Progenitor cell of endocrine pancreas (in vitro differentiated cells): Measurements from ENCODE around the gene SIRPD. TPM values are rescaled to one million over a fixed set of nuclear protein-coding genes. Genes with fewer than 3 reads are reported as not detected.

Experiments used
- DNase-seq: peaks from one replicate; pipeline ENCODE4 v3.0.0; 2021; ENCODE audit warnings: low spot score; ENCODE audit not compliant: unreplicated experiment
- H3K27ac Mint-ChIP-seq: 2 replicates; pipeline ENCODE4 v1.8.0; 2021; ENCODE audit warnings: mild to moderate bottlenecking, moderate library complexity, mixed read lengths
- H3K27me3 Mint-ChIP-seq: 2 replicates; pipeline ENCODE4 v1.8.0; 2021; ENCODE audit warnings: mixed read lengths
- H3K36me3 Mint-ChIP-seq: 2 replicates; pipeline ENCODE4 v1.8.0; 2022; ENCODE audit warnings: mixed read lengths; ENCODE audit not compliant: insufficient read depth
- H3K4me1 Mint-ChIP-seq: 2 replicates; pipeline ENCODE4 v1.8.0; 2021; ENCODE audit warnings: low read depth, mixed read lengths
- H3K4me3 Mint-ChIP-seq: 2 replicates; pipeline ENCODE4 v1.8.0; 2021; ENCODE audit warnings: low read depth, mild to moderate bottlenecking, moderate library complexity, mixed read lengths
- H3K9me3 Mint-ChIP-seq: 2 replicates; pipeline ENCODE4 v1.8.0; 2021; ENCODE audit warnings: low read depth, mixed read lengths
- total RNA-seq: library from RNA; stranded (reverse); gene quantifications from 2 replicates; pipeline ENCODE4 v1.2.1, GENCODE V29; 2021
- TF ChIP-seq, protein P1 (sequence below): fragments of 200-600 bp; sonication (generic); IDR thresholded peaks from one replicate; pipeline ENCODE4 v1.5.0; 2021; ENCODE audit warnings: antibody characterized with exemption, mild to moderate bottlenecking; ENCODE audit not compliant: unreplicated experiment

SIRPD gene
- total RNA-seq, 1 donor from 2014 or later: not detected

GRCh38 chr20:1528811-1529210, 28.7 kb downstream of the SIRPD start:
- Mint-ChIP-seq H3K4me1 (no peaks in the 10 kb centered on the region), H3K9me3 (peaks cover 7% of the 10 kb centered on the region), H3K4me3 (no peak overlapping the region), H3K27me3 (peaks cover 9% of the 10 kb centered on the region), H3K27ac (no peak overlapping the region), H3K36me3 (no peaks in the 10 kb centered on the region)
- TF ChIP-seq, protein P1, sequence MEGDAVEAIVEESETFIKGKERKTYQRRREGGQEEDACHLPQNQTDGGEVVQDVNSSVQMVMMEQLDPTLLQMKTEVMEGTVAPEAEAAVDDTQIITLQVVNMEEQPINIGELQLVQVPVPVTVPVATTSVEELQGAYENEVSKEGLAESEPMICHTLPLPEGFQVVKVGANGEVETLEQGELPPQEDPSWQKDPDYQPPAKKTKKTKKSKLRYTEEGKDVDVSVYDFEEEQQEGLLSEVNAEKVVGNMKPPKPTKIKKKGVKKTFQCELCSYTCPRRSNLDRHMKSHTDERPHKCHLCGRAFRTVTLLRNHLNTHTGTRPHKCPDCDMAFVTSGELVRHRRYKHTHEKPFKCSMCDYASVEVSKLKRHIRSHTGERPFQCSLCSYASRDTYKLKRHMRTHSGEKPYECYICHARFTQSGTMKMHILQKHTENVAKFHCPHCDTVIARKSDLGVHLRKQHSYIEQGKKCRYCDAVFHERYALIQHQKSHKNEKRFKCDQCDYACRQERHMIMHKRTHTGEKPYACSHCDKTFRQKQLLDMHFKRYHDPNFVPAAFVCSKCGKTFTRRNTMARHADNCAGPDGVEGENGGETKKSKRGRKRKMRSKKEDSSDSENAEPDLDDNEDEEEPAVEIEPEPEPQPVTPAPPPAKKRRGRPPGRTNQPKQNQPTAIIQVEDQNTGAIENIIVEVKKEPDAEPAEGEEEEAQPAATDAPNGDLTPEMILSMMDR: no peak
- DNase-seq: no peak

- TF ChIP-seq, protein P1: no peak
- Mint-ChIP-seq H3K27me3 (peaks cover 9% of the 10 kb centered on the region), H3K36me3 (no peaks in the 10 kb centered on the region), H3K4me3 (no peak overlapping the region), H3K4me1 (no peaks in the 10 kb centered on the region), H3K27ac (no peak overlapping the region), H3K9me3 (peaks cover 7% of the 10 kb centered on the region)
- no peak for DNase-seq
Measured at GRCh38 chr20:1527923-1528322, 29.6 kb downstream of the SIRPD start.

- Mint-ChIP-seq H3K27ac (no peak overlapping the region), H3K4me1 (no peaks in the 10 kb centered on the region), H3K27me3 (peaks cover 14% of the 10 kb centered on the region), H3K36me3 (no peaks in the 10 kb centered on the region), H3K4me3 (no peak overlapping the region), H3K9me3 (peaks cover 7% of the 10 kb centered on the region)
- DNase-seq: no peak
- TF ChIP-seq, protein P1: no peak
Measured at GRCh38 chr20:1526896-1527295, 30.6 kb downstream of the SIRPD start.

- no peak for DNase-seq
- Mint-ChIP-seq H3K27ac (no peak overlapping the region), H3K36me3 (no peaks in the 10 kb centered on the region), H3K9me3 (peaks cover 7% of the 10 kb centered on the region), H3K4me3 (no peak overlapping the region), H3K27me3 (peaks cover 20% of the 10 kb centered on the region), H3K4me1 (no peaks in the 10 kb centered on the region)
- TF ChIP-seq, protein P1: no peak
Measured at GRCh38 chr20:1526310-1526709, 31.2 kb downstream of the SIRPD start.

GRCh38 chr20:1524004-1524403, 33.5 kb downstream of the SIRPD start:
- H3K9me3 Mint-ChIP-seq: peaks cover 7% of the 10 kb centered on the region
- TF ChIP-seq, protein P1: no peak
- H3K27me3 Mint-ChIP-seq: peaks cover 31% of the 10 kb centered on the region
- H3K4me1 Mint-ChIP-seq: no peaks in the 10 kb centered on the region
- H3K36me3 Mint-ChIP-seq: no peaks in the 10 kb centered on the region
- no peak for DNase-seq
- no peak overlapping the region for H3K27ac Mint-ChIP-seq
- H3K4me3 Mint-ChIP-seq: no peak overlapping the region
